ENCODE data around the gene KIF6.

The KIF6 gene

GRCh38 chr6:39560915-39561314 is 164.3 kb downstream of the KIF6 start:
- no peak overlapping the region for H3K4me3 ChIP-seq (ENCODE audit: low read length)
- no peaks in the 10 kb centered on the region for H3K27me3 ChIP-seq (ENCODE audit: control insufficient read depth, insufficient read depth, low read length)
- no peaks in the 10 kb centered on the region for H3K36me3 ChIP-seq (ENCODE audit: control insufficient read depth, low read depth, low read length)
- no peaks in the 10 kb centered on the region for H3K9me3 ChIP-seq (ENCODE audit: control insufficient read depth, low read depth, low read length)
- no peak overlapping the region for H3K27ac ChIP-seq (ENCODE audit: low read length)
- no peaks in the 10 kb centered on the region for H3K4me1 ChIP-seq (ENCODE audit: control insufficient read depth, low read depth, low read length)
- no peak overlapping the region for H3K9ac ChIP-seq (ENCODE audit: low read length)

GRCh38 chr6:39558591-39559190 is 166.5 kb downstream of the KIF6 start:
- H3K4me3 ChIP-seq (ENCODE audit: low read length) = no peak overlapping the region

GRCh38 chr6:39558079-39558478 is 167.1 kb downstream of the KIF6 start:
- no peaks in the 10 kb centered on the region for H3K36me3 ChIP-seq (ENCODE audit: control insufficient read depth, low read depth, low read length)
- no peak overlapping the region for H3K27ac ChIP-seq (ENCODE audit: low read length)
- peaks cover 5% of the 10 kb centered on the region for H3K4me1 ChIP-seq (ENCODE audit: control insufficient read depth, low read depth, low read length)
- no peaks in the 10 kb centered on the region for H3K9me3 ChIP-seq (ENCODE audit: control insufficient read depth, low read depth, low read length)
- no peaks in the 10 kb centered on the region for H3K27me3 ChIP-seq (ENCODE audit: control insufficient read depth, insufficient read depth, low read length)
- H3K4me3 ChIP-seq (ENCODE audit: low read length) = no peak overlapping the region
- no peak overlapping the region for H3K9ac ChIP-seq (ENCODE audit: low read length)

More at GRCh38 chr6:39558591-39559190, 166.5 kb downstream of the KIF6 start:
- Histone ChIP-seq H3K27ac (ENCODE audit: low read length) (no peak overlapping the region), H3K9ac (ENCODE audit: low read length) (no peak overlapping the region), H3K9me3 (ENCODE audit: control insufficient read depth, low read depth, low read length) (no peaks in the 10 kb centered on the region), H3K27me3 (ENCODE audit: control insufficient read depth, insufficient read depth, low read length) (no peaks in the 10 kb centered on the region), H3K36me3 (ENCODE audit: control insufficient read depth, low read depth, low read length) (no peaks in the 10 kb centered on the region), H3K4me1 (ENCODE audit: control insufficient read depth, low read depth, low read length) (no peaks in the 10 kb centered on the region)

- H3K36me3 ChIP-seq (ENCODE audit: control insufficient read depth, low read depth, low read length) = no peaks in the 10 kb centered on the region
Observed at GRCh38 chr6:39555136-39555535, 170.1 kb downstream of the KIF6 start.

GRCh38 chr6:39553860-39554802 is 171.1 kb downstream of the KIF6 start:
- H3K27me3 ChIP-seq (ENCODE audit: control insufficient read depth, insufficient read depth, low read length) = no peaks in the 10 kb centered on the region
- no peak overlapping the region for H3K27ac ChIP-seq (ENCODE audit: low read length)
- no peaks in the 10 kb centered on the region for H3K36me3 ChIP-seq (ENCODE audit: control insufficient read depth, low read depth, low read length)
- no peaks in the 10 kb centered on the region for H3K9me3 ChIP-seq (ENCODE audit: control insufficient read depth, low read depth, low read length)
- H3K4me1 ChIP-seq (ENCODE audit: control insufficient read depth, low read depth, low read length) = peaks cover 19% of the 10 kb centered on the region
- no peak overlapping the region for H3K4me3 ChIP-seq (ENCODE audit: low read length)
- H3K9ac ChIP-seq (ENCODE audit: low read length) = no peak overlapping the region

More at GRCh38 chr6:39555136-39555535, 170.1 kb downstream of the KIF6 start:
- no peaks in the 10 kb centered on the region for H3K27me3 ChIP-seq (ENCODE audit: control insufficient read depth, insufficient read depth, low read length)
- H3K4me3 ChIP-seq (ENCODE audit: low read length) = no peak overlapping the region
- H3K9ac ChIP-seq (ENCODE audit: low read length) = no peak overlapping the region
- H3K27ac ChIP-seq (ENCODE audit: low read length) = no peak overlapping the region
- H3K4me1 ChIP-seq (ENCODE audit: control insufficient read depth, low read depth, low read length) = peaks cover 19% of the 10 kb centered on the region
- no peaks in the 10 kb centered on the region for H3K9me3 ChIP-seq (ENCODE audit: control insufficient read depth, low read depth, low read length)

DNA sequence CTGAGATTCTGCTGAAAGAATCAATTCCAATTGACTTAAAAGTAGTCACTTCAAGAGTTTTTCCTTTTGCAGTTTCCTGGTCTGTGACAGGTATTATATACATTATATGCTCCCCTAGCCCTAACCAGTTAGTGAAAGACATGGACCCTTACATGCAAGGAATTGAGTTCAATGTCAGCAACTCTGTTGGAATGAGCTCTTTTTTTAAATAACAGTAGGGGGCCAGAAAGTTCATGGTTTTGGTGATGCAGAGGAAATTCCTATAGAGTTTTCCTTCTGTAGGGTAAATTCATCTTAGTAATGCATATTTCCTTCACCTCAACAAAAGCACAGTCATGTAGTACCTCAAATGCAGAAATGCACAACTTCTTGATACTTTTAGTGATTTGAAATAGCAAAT is 172.2 kb downstream of the KIF6 start:
- Histone ChIP-seq H3K27me3 (ENCODE audit: control insufficient read depth, insufficient read depth, low read length) (no peaks in the 10 kb centered on the region), H3K4me3 (ENCODE audit: low read length) (no peak overlapping the region), H3K36me3 (ENCODE audit: control insufficient read depth, low read depth, low read length) (no peaks in the 10 kb centered on the region), H3K27ac (ENCODE audit: low read length) (no peak overlapping the region), H3K4me1 (ENCODE audit: control insufficient read depth, low read depth, low read length) (peaks cover 19% of the 10 kb centered on the region), H3K9ac (ENCODE audit: low read length) (no peak overlapping the region), H3K9me3 (ENCODE audit: control insufficient read depth, low read depth, low read length) (no peaks in the 10 kb centered on the region)

DNA sequence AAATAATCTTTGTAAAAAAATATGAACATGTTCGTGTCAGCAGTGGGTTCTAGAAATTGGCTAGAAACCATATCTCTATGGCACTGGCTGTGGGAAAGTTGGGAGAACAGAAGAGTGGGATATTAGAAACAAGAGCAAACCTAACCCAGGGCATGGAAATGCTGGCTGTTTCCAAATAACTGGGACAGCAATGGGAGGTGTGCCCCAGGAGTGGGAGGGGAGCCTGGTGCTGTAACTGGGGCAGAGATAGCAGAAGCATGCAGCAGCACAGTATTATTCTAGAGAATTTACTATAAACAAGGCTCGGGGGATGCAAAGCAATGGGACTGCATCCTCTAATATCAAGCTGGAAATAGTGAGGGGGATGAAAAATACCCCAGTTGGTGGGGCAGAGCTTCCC is 175.0 kb downstream of the KIF6 start:
- H3K4me1 ChIP-seq (ENCODE audit: control insufficient read depth, low read depth, low read length) = peaks cover 19% of the 10 kb centered on the region
- no peak overlapping the region for H3K9ac ChIP-seq (ENCODE audit: low read length)
- H3K27me3 ChIP-seq (ENCODE audit: control insufficient read depth, insufficient read depth, low read length) = no peaks in the 10 kb centered on the region
- H3K27ac ChIP-seq (ENCODE audit: low read length) = no peak overlapping the region
- no peak overlapping the region for H3K4me3 ChIP-seq (ENCODE audit: low read length)
- H3K9me3 ChIP-seq (ENCODE audit: control insufficient read depth, low read depth, low read length) = no peaks in the 10 kb centered on the region
- no peaks in the 10 kb centered on the region for H3K36me3 ChIP-seq (ENCODE audit: control insufficient read depth, low read depth, low read length)

DNA sequence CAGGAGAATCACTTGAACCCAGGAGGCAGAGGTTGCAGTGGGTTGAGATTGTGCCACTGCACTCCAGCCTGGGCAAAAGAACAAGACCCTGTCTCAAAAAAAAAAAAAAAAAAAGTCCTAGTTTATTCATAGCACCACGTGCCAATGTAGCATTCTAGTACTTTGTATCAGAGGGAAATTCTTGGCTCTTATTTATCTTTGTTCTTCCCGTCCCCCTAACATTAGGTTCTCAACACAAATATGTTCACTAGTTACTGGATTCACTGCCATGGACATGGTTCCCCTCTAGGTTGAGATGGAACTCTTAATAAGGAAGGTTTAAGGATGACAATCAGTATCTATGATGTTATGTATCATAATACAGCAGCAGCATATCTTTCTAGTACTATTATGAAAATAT is 178.5 kb downstream of the KIF6 start:
- H3K4me3 ChIP-seq (ENCODE audit: low read length) = no peak overlapping the region
- no peak overlapping the region for H3K27ac ChIP-seq (ENCODE audit: low read length)
- no peaks in the 10 kb centered on the region for H3K36me3 ChIP-seq (ENCODE audit: control insufficient read depth, low read depth, low read length)
- no peaks in the 10 kb centered on the region for H3K27me3 ChIP-seq (ENCODE audit: control insufficient read depth, insufficient read depth, low read length)
- no peaks in the 10 kb centered on the region for H3K4me1 ChIP-seq (ENCODE audit: control insufficient read depth, low read depth, low read length)
- H3K9ac ChIP-seq (ENCODE audit: low read length) = no peak overlapping the region
- H3K9me3 ChIP-seq (ENCODE audit: control insufficient read depth, low read depth, low read length) = no peaks in the 10 kb centered on the region

GRCh38 chr6:39543950-39544349 is 181.3 kb downstream of the KIF6 start:
- Histone ChIP-seq H3K4me1 (ENCODE audit: control insufficient read depth, low read depth, low read length) (no peaks in the 10 kb centered on the region), H3K36me3 (ENCODE audit: control insufficient read depth, low read depth, low read length) (no peaks in the 10 kb centered on the region), H3K9me3 (ENCODE audit: control insufficient read depth, low read depth, low read length) (no peaks in the 10 kb centered on the region), H3K27me3 (ENCODE audit: control insufficient read depth, insufficient read depth, low read length) (no peaks in the 10 kb centered on the region), H3K9ac (ENCODE audit: low read length) (no peak overlapping the region), H3K27ac (ENCODE audit: low read length) (no peak overlapping the region), H3K4me3 (ENCODE audit: low read length) (no peak overlapping the region)

GRCh38 chr6:39543095-39543494 is 182.1 kb downstream of the KIF6 start:
- H3K4me3 ChIP-seq (ENCODE audit: low read length) = no peak overlapping the region
- no peak overlapping the region for H3K9ac ChIP-seq (ENCODE audit: low read length)
- H3K27me3 ChIP-seq (ENCODE audit: control insufficient read depth, insufficient read depth, low read length) = no peaks in the 10 kb centered on the region
- H3K27ac ChIP-seq (ENCODE audit: low read length) = no peak overlapping the region
- H3K36me3 ChIP-seq (ENCODE audit: control insufficient read depth, low read depth, low read length) = no peaks in the 10 kb centered on the region
- H3K9me3 ChIP-seq (ENCODE audit: control insufficient read depth, low read depth, low read length) = no peaks in the 10 kb centered on the region
- H3K4me1 ChIP-seq (ENCODE audit: control insufficient read depth, low read depth, low read length) = no peaks in the 10 kb centered on the region

- no peaks in the 10 kb centered on the region for H3K27me3 ChIP-seq (ENCODE audit: control insufficient read depth, insufficient read depth, low read length)
- no peaks in the 10 kb centered on the region for H3K4me1 ChIP-seq (ENCODE audit: control insufficient read depth, low read depth, low read length)
- no peak overlapping the region for H3K27ac ChIP-seq (ENCODE audit: low read length)
- no peaks in the 10 kb centered on the region for H3K36me3 ChIP-seq (ENCODE audit: control insufficient read depth, low read depth, low read length)
- no peak overlapping the region for H3K9ac ChIP-seq (ENCODE audit: low read length)
- H3K9me3 ChIP-seq (ENCODE audit: control insufficient read depth, low read depth, low read length) = no peaks in the 10 kb centered on the region
- H3K4me3 ChIP-seq (ENCODE audit: low read length) = no peak overlapping the region
Observed at GRCh38 chr6:39540454-39540853, 184.8 kb downstream of the KIF6 start.

All from iPS-18a (cell line).